GM18526 (cell line): ENCODE measurements around the gene ACTC1.

Experiments
- POLR2A ChIP-seq: IDR thresholded peaks from 3 replicates; pipeline ENCODE4 v1.6.1; 2011; ENCODE audit not compliant: insufficient read length; ENCODE audit errors: extremely low read depth

ACTC1 gene

DNA sequence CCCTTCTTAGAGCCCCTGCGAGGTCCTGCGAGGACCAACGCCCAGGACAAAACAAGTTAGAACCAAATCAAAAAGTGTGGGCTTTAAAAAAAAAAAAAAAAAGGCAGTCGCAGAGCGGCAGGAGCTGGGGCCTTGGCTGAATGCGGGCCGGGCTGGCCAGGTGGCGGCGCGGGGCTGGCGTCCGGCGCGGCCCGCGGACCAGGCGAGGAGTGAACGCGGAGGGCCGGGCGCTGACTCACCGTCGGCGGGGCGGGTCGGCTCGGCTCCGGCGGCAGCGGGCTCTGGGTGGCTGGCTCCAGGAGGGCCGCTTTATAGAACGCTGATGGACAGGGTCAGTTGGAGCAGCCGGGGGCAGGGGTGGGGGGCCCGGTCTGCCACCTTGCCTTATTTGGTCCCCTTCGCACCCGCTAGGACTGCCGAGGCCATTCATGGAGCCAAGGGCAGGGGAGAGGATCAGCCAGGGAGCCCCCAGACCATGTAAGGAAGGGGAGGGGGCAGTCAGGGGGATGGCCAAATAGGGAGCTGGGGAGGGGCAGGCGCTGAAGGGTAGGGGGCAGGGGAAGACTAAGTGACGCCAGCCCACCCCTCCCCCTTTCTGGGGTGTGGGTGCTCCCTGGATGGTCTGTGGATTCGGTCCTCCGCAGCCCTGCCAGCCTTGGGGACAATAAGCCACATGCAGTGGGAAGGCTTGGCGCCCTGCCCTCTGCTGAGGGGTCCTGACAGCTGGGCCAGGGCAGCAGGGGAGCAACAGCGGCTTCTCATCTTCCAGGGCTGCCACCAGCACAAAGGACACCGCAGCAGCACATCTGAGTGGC lies at the start of gene ACTC1:
Gene ACTC1 (minus strand): TSS at position 283 of the 815 bp plus-strand sequence. CDS start 741 bp downstream, outside the sequence.
- no peak for TF ChIP-seq POLR2A

- no peak for TF ChIP-seq POLR2A
These were observed 45.9 kb upstream of the ACTC1 start for GRCh38 chr15:34841262-34841725.

- TF ChIP-seq POLR2A: no peak
These were observed 42.9 kb upstream of the ACTC1 start for GRCh38 chr15:34838282-34838681.

DNA sequence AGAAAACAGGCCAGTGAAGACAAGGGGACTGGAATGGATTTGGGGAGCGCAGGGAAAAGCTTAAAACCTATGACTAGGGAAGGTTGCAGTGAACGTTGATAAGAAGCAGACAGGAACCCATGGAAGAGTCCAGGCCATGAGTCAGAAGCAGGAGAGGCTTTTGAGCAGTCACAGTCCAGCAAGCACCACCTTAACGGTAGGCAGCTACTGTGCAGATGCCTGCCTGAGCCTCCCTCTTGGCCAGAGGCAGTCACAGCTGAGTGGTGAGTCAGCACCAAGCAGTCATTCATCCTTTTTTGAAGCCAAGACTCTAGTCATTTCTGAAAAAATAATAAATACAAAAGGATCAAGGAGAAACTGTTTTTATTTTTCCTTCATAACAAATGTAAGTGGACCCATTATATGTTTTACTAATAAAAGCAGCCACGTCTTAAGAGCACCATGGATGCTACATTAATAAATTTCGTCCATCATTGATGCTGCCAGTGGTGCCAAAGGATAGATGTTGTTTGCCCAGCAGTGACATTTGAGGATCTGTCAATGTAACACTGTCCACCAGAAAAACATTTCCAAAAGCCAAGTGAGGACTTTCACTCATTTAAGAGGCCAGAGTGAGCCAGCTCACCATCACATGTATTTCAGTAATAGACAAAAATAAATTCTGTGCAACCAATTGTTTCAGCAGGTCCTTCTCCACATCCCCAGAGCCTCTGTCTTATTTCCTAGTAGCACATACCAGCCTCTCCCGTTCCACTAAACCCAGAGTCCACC lies 42.1 kb upstream of the ACTC1 start:
- TF ChIP-seq POLR2A: no peak

- TF ChIP-seq POLR2A: no peak
These were observed 33.0 kb upstream of the ACTC1 start for GRCh38 chr15:34828145-34828911.

DNA sequence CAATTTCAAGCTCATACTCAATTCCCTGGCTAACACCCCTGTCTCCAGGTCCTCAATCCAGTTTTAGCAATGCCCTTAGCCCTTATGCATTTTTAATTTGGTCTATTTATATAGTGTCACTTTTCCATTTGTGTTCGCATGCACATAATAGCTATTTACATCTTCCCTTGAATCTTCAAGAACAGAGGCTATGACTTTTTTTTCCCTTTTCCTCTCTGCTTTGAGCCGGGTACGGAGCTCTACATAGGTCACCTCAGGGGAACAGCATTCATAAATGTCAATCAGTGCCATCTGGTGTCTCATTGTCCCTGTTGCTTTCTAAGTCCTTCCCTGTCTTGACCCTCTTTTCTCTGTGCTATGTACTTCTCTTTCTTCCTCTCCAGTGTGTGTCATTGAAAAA lies 26.5 kb upstream of the ACTC1 start:
- TF ChIP-seq POLR2A: no peak

- no peak for TF ChIP-seq POLR2A
These were observed 24.8 kb upstream of the ACTC1 start for GRCh38 chr15:34820110-34820509.

GRCh38 chr15:34818526-34818925 lies 23.2 kb upstream of the ACTC1 start:
- TF ChIP-seq POLR2A: no peak

DNA sequence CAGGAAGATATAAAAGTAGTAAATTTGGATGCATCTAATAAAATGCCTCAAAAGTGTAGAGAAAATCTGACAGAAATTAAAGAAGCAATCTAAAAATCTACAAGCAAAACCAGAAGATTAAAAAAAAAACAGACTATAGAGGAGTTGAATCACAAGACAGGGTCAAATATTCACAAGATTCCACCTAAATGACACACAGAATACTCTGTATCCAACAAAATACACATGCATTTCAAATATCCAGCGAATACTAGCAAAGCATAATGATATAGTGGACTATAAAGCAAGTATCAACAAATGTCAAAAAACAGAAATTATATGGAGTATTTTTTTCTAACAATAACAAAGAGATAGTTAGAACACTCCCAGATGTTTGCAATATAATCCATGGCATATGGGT lies 20.5 kb upstream of the ACTC1 start:
- TF ChIP-seq POLR2A: no peak

GRCh38 chr15:34813446-34814190 lies 18.3 kb upstream of the ACTC1 start:
- no peak for TF ChIP-seq POLR2A

GRCh38 chr15:34812369-34812768 lies 17.0 kb upstream of the ACTC1 start:
- TF ChIP-seq POLR2A: no peak

GRCh38 chr15:34810443-34811129 lies 15.2 kb upstream of the ACTC1 start:
- TF ChIP-seq POLR2A: no peak

- no peak for TF ChIP-seq POLR2A
These were observed 13.8 kb upstream of the ACTC1 start for GRCh38 chr15:34809186-34809585.

- TF ChIP-seq POLR2A: no peak
These were observed 12.7 kb upstream of the ACTC1 start for GRCh38 chr15:34808016-34808415.
